ENCODE results near the gene TRIM10.
"Not testable (repeated sequence)": the region's sequence is repeated elsewhere in the genome, so short reads cannot be mapped to it uniquely, and the experiment has no call there.

Gene TRIM10

DNA sequence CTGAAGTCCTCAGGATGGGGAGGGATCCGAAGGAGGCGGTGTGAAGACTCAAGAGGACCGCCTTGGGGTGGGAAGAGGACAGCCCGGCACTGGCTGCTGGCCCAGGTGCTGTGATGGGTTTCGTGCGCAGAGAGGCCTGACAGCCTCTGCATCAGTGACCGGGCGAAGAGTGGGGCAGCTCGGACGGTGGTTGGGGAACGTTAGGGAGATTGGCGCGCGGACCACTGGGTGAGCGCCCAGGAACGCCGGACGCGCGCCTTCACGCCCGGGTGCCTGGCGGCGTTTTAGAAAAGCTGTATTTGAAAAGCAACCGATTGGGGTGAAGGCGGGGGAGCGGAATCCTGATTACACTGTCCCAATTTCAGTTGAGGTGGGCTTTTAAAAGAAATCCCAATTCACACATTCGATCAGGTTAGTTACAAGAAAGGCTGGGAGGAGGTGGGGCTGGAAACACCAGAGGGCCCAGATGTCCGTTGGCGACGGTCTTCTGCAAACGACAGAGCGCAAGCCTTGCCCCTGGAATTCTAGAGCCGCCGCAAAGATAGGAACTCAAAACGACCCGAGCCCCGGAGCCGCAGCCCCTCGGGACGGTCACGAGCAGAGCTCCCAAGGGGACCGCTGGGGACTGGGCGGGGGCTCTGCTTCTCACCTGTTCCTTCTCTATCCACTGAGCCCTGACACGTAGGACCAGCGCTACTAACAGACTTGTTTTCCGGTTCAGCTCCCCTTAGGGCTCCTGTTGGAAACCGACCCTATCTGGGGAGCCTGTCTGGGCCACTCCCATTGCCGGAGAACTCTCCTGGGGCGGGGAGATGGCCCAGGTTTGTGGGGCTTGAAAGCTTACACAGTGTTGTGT lies 33.5 kb downstream of the TRIM10 start:
- no peak for DNase-seq

DNA sequence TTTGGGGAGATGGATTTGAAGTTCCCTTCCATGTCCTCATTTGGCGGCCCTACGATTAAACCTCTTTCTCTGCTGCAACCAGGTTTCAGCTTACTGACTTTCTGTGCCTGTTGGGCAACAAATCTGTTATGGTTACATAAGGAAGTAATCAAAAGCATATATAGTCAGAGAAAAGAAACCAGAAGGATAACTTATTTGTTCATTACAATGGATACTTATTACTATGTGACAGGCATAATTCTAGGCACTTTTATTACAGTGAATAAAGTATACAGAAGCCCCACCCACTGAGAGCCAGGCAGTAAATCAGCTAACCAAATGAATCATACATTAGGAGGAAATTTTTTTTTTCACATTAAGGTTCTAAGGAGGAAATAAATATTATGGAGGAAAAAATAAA lies 38.5 kb downstream of the TRIM10 start:
- no peak for DNase-seq

DNA sequence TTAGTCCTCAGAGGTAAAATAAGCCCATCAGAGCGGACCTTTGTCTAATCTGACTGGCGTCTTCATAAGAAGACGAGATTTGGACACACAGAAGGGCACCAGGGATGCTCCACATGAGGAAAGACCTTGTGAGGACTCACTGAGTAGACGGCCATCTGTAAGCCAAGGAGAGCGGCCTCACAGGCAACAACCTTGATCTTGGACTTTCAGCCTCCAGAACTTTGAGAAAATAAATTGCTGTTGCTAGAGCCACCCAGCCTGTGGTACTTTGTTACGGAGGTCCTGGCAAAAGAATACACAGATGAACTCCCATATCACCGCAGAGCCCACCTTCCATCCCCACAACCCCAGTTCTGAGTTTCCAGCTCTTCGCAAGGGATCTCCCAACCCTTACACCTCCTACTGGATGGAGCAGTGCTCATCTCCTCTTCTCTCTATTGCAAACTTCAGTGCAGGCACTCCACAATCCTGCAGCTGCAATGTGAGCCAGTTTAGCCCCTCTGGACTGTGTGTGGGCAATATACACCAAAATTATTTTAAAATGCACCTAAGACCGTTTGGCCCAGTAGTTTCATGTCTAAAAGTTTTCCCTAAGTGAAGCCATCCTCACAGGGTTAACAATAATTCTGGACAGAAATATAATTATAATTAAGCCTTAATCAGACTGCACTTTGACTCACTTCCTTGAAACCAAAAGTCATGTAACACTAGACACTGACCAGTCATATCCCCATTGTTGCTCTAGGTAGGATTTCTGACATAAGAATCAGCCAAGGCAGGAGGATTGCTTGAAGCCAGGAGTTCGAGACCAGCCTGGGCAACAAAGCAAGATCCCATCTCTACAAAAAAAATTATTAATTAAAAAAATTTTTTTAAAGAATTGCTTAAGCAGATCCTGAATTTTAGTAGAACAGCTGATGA lies 39.3 kb downstream of the TRIM10 start:
- no peak for DNase-seq

DNA sequence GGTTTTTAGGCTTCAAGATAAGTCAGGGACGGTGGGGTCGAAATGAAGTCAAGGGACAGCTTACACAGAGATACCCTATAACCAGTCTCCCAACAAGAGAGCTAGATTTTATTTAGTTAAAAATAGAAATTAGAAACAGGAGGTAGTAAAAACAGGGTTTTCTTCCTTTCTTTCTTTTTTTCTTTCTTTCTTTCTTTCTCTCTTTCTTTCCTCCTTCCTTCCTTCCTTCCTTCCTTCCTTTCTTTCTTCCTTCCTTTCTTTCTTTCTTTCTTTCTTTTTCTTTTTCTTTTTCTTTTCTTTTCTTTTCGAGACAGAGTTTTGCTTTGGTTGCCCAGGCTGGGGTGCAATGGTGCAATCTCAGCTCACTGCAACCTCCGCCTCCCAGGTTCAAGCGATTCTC lies 42.3 kb downstream of the TRIM10 start:
- DNase-seq, result not testable (repeated sequence)

DNA sequence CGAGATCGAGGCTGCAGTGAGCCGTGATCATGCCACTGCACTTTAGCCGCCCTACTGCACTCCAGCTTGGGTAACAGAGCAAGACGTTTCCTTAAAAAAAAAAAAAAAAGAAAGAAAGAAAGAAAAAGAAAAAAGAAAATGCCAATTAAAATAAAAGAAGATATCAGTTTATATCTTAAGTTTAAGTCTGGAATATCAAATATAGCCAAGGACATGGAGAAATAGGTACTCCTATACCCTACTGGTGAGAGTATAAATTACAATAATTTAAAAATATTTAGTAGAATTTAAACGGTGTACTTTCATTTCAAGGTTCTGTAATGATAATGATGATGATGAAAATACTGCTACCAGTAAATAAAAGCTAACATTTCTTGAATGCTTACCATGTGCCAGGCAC lies 44.3 kb downstream of the TRIM10 start:
- DNase-seq, result no peak

DNA sequence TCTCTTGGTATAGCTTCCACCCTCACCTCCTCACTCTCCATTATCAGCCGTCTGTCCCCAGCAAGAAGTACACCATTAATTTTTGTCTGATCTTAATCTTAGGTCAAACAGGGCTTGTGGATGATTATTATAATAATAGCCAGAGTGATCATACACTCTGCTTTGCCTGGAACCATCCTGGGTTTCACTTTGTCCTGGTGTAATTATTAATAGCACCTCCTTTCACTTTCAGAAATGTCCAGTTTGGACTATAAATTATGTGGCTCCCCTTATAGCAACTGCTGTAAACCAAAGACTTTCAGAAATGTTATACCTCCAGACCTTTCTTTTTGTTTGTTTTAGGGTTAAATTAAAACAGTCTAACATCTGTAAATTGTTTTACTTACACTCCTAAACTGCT lies 47.2 kb downstream of the TRIM10 start:
- no peak for DNase-seq

DNA sequence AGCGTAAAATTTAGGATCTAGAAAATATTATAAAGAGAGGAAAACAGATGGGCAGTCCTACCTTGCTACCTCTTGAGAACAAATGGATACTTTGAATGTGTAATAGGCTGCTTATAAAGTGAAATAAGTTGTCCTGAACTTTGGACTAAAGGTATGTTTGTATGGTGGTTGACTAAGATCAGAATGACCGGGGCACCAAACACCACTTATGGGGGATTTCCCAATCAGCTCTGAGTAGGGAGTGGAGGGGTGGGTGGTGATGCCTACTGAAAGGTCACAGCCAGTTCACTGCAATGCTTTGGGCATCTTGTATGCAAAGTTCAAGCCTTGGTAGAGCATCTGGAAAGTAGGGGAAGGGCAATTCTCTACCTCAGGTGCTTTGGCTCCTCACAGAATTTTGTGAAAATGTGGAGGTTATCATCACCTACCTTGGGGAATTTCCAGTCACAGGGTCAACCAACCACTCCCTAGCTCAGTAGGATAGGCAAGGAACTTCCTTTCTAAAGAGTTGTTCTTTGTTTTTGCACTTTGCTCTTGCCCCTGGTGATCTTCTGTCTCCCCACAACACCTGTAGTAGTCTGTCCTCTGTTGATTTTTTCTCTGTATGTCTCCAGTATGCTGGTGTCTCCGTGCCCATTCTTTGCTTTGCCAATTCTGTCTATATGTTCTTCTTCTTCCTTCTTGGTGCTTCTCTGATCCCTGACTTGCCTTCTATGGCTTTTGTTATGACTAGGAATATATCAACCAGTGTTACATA lies 47.8 kb downstream of the TRIM10 start, which contains the start of gene TRIM31:
Gene TRIM31, minus strand, starts transcription at position 88 of the 757 bp plus-strand sequence. CDS start 285 bp downstream, outside the sequence.
- DNase-seq, result no peak

DNA sequence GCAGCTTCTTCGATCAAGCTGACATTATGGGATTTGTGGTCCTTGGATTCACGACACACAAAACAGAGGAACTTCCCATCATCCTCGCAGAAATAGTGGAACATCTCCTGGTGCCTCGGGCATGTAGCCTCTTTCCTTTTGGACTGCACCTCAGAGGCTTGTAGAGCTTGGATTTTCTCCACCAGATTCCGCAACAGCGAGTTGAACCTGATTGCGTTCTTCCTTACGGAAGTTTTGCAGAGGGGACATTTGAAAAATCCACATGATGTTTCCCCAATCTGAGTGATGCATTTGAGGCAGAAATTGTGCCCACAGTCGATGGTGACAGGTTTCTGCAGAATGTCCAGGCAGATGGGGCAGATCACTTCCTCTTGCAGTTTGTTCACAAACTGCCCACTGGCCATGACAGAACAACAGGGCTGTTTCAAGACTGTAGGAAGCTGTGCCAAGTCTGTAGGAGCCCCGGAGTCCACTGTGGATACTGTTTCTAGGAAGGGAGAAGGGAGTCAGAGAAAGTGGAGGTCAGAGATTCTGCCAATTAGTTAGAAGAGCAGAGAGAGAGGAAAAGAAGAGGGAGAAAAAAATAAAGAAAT lies 48.5 kb downstream of the TRIM10 start:
- no peak for DNase-seq

DNA sequence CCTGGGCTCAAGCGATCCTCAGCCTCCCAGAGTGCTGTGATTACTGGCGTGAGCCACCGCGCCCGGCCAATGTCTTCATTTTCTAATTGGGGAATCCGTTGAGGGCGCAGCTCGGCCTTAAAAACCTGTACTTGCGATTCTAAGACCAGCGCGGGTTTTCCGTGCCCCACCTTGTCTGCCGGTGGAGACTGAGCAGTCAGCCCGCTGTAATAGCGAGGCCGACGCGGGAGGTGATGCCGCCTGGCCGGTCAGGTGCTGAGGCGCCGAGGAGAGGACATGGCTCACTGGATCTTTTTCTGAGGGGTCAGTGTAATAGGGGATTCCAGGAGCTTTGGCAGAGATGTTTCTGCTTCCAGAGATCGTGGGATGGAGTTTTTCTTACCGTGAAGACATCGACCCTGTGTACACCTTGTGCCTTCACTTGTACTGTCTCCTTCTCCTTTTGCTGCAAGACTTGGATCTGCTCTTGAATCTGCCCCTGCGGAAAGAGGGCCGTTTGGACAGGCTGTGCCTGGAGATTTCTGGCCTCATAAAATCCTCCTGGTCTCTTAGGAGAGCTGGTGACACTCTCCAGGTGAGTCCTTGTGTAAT lies 49.6 kb downstream of the TRIM10 start:
- no peak for DNase-seq

DNA sequence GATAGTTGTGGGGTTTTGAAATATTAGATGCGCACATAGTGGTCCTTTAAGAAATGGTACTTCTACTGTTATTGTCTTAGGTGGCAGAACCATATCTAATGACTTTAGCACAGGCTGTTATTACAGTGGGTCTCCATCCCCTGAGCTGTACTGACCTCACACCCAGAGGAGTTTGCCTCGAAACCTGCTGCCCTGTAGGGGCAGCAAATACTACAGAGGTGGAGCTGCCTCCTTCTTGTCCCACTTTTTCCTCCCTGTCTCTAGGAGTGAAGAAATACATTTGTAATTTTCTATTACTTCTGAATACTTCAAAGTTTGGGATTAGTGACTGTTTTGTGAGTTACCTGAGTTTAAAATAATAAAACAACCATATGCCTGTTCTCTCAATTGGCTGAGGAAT lies 56.4 kb downstream of the TRIM10 start:
- no peak for DNase-seq

DNA sequence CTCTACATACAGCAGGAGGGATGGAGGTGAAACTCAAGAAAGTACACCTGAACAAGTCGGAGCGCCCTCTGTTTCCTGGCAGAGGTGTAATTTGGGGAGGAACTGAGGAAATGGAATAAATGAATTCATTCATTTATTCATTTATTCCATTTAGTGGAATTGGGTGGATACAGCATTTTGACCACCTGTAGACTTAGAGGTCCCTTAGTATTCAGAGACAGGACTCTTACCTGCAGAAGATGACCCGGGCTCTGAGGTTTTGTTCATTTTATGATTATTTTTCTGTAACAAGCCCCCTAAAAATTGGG lies 57.2 kb downstream of the TRIM10 start:
- DNase-seq, result no peak

DNA sequence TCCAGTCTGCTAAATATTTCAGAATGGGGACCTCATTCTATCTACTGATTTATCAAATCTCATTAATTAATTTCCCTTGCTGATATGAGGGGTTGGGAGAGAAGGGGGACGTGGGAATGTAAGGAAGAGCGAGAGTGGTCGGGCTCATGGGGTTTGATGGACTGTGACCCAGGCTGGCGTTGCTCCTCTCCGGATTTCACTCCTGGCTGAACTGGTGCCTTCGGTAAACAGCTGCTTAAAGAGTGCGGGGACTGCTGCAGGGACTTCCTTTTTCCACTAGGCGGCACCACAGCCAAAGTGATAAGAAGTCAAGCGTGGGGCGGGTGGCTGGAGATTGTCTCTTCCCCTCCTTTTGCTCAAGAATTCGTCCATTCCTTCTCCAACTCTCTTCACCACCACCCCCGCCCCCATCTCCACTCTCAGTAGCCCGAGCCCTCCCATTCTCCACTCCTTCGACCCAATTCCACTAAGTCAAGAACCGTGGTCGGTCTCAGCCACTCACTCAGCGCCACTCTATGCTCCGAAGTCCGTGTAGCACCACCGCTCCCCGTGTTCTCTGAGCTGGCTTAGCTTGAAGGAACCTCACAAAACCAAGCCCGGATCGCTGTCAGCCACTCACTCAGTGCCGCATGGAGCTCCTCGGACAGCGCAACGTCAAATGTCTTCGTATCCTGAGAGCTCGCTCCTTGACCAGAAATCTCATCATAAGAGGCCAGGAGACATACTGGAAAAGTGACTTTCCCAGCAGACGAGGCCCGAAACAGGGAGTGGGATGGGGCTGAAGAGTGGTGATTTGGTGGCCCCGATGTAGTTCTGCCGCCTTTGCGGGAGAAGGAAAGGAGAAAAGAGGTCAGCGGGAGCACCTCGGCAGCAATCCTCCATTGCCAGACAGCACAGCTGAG lies 57.8 kb downstream of the TRIM10 start:
- DNase-seq, result peak; percentile 43 to 72

DNA sequence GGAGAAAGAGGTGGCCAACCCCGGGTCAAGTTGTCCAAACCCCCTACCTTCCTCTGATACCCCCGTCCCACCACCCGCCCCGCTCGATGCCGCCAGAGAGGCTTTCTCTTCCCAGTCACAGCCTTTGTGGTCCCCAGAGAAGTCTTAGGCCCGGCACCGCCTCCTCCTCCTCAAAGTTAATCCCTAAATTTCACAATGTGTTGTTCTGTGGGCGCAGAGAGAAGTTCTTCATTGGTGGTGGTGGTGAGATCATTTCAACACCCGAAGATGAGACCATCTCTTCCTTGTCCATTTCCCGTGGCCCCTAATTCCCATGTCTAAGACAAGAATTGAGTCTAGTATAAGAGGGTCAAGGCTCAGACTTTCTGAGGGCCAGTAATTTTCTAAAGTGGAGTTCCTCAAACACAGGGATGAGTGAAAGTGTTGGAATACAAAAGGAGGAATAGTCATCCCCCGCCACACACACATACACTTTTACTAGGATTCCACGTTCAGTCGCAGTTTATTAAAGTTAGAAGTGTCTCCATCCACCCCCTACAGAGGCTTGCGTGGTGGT lies 58.5 kb downstream of the TRIM10 start:
- DNase-seq, result no peak
